ENCODE data around the gene TAF1C.

DNA sequence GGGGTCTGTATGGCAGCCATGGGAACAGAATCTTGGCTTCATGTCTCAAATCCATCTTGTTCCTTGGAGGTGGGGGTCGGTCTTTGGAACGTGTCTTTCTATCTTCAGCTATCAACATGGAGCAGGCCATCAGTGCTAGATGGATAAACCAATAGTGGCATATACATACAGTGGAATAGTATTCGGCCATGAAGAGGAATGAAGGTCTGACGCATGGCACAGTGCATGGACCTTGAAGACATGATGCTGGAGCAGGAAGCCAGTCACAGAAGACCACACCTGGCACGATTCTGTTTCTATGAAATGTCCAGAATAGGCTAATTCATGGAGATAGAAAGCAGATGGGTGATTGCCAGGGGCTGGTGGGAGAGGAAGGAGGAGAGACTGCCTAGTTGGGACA is 45.2 kb upstream of the TAF1C start:
- TF ChIP-seq, protein P1, sequence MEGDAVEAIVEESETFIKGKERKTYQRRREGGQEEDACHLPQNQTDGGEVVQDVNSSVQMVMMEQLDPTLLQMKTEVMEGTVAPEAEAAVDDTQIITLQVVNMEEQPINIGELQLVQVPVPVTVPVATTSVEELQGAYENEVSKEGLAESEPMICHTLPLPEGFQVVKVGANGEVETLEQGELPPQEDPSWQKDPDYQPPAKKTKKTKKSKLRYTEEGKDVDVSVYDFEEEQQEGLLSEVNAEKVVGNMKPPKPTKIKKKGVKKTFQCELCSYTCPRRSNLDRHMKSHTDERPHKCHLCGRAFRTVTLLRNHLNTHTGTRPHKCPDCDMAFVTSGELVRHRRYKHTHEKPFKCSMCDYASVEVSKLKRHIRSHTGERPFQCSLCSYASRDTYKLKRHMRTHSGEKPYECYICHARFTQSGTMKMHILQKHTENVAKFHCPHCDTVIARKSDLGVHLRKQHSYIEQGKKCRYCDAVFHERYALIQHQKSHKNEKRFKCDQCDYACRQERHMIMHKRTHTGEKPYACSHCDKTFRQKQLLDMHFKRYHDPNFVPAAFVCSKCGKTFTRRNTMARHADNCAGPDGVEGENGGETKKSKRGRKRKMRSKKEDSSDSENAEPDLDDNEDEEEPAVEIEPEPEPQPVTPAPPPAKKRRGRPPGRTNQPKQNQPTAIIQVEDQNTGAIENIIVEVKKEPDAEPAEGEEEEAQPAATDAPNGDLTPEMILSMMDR (IDR thresholded peaks at IDR 0.05), result no peak
- no peak for TF ChIP-seq POLR2A (IDR thresholded peaks at IDR 0.05)

All from thyroid gland (tissue), 4 donors.